Astrocyte (in vitro differentiated cells and primary cell): ENCODE data around the gene SLC16A1. TPM values are rescaled to one million over a fixed set of nuclear protein-coding genes. Genes with fewer than 3 reads are reported as not detected.
"Not testable (repeated sequence)": the region's sequence is repeated elsewhere in the genome, so short reads cannot be mapped to it uniquely, and the experiment has no call there.

Experiments
- DNase-seq: peaks from one replicate; pipeline ENCODE4 v3.0.0-alpha.2; 2010; ENCODE audit warnings: low read depth
- FAIRE-seq: peaks from 2 replicates; lab custom pipeline; 2011; peaks lifted over from hg19 to GRCh38; lab: Jason Lieb, UNC
- H2AFZ ChIP-seq: 2 replicates; pipeline ENCODE4 v1.6.0; 2012; ENCODE audit warnings: low read depth, low read length, inconsistent platforms
- H3K27ac ChIP-seq: 2 replicates; pipeline ENCODE4 v1.5.1; 2011; ENCODE audit warnings: low read depth, low read length, inconsistent platforms
- H3K27me3 ChIP-seq: 2 replicates; pipeline ENCODE4 v1.6.0; 2011; ENCODE audit warnings: low read length, inconsistent platforms; ENCODE audit not compliant: insufficient read depth
- H3K36me3 ChIP-seq: 2 replicates; pipeline ENCODE4 v1.5.1; 2011; ENCODE audit warnings: low read length, inconsistent platforms; ENCODE audit not compliant: insufficient read depth
- H3K4me1 ChIP-seq: 2 replicates; pipeline ENCODE4 v1.5.1; 2011; ENCODE audit warnings: low read length, inconsistent platforms; ENCODE audit not compliant: insufficient read depth
- H3K4me2 ChIP-seq: 2 replicates; pipeline ENCODE4 v1.6.0; 2012; ENCODE audit warnings: low read length, inconsistent platforms
- H3K4me3 ChIP-seq: 2 replicates; pipeline ENCODE4 v1.5.1; 2011; ENCODE audit warnings: low read depth, mild to moderate bottlenecking, low read length, inconsistent platforms; ENCODE audit not compliant: insufficient read depth
- H3K79me2 ChIP-seq: 2 replicates; pipeline ENCODE4 v1.6.0; 2012; ENCODE audit warnings: mild to moderate bottlenecking, low read length, inconsistent platforms; ENCODE audit not compliant: insufficient read depth
- H3K9ac ChIP-seq: 2 replicates; pipeline ENCODE4 v1.6.0; 2012; ENCODE audit warnings: mild to moderate bottlenecking, low read length, inconsistent platforms
- H3K9me3 ChIP-seq: 2 replicates; pipeline ENCODE4 v1.5.1; 2012; ENCODE audit warnings: low read depth, mild to moderate bottlenecking, low read length, inconsistent platforms; ENCODE audit not compliant: insufficient read depth
- H4K20me1 ChIP-seq: 2 replicates; pipeline ENCODE4 v1.6.0; 2012; ENCODE audit warnings: low read length, inconsistent platforms; ENCODE audit not compliant: insufficient read depth
- H3K27ac Mint-ChIP-seq: one replicate; pipeline ENCODE4 v1.8.0; 2021; ENCODE audit warnings: mild to moderate bottlenecking, mixed read lengths; ENCODE audit not compliant: unreplicated experiment
- H3K27me3 Mint-ChIP-seq: one replicate; pipeline ENCODE4 v1.8.0; 2021; ENCODE audit warnings: low read depth, mixed read lengths; ENCODE audit not compliant: unreplicated experiment
- H3K36me3 Mint-ChIP-seq: one replicate; pipeline ENCODE4 v1.8.0; 2021; ENCODE audit warnings: low read depth, mixed read lengths; ENCODE audit not compliant: unreplicated experiment
- H3K4me1 Mint-ChIP-seq: one replicate; pipeline ENCODE4 v1.8.0; 2021; ENCODE audit warnings: low read depth, mixed read lengths; ENCODE audit not compliant: unreplicated experiment
- H3K4me3 Mint-ChIP-seq: one replicate; pipeline ENCODE4 v1.8.0; 2021; ENCODE audit warnings: mild to moderate bottlenecking, moderate library complexity, mixed read lengths; ENCODE audit not compliant: unreplicated experiment
- H3K9me3 Mint-ChIP-seq: one replicate; pipeline ENCODE4 v1.8.0; 2021; ENCODE audit warnings: mild to moderate bottlenecking, mixed read lengths; ENCODE audit not compliant: unreplicated experiment
- CTCF ChIP-seq: IDR thresholded peaks from 2 replicates; pipeline ENCODE4 v1.5.1; 2011; ENCODE audit warnings: low read depth, mild to moderate bottlenecking, inconsistent platforms, low read length, moderate library complexity; ENCODE audit not compliant: insufficient read depth
- EZH2 ChIP-seq: IDR thresholded peaks from 2 replicates; pipeline ENCODE4 v1.6.1; 2012; ENCODE audit warnings: mild to moderate bottlenecking, low read length, inconsistent platforms; ENCODE audit not compliant: insufficient read depth
- total RNA-seq: library from RNA; stranded (reverse); gene quantifications from 2 replicates; pipeline ENCODE4 v1.2.1, GENCODE V29; 2021

SLC16A1 gene
- total RNA-seq, 1 donor from 2014 or later = 153 TPM

DNA sequence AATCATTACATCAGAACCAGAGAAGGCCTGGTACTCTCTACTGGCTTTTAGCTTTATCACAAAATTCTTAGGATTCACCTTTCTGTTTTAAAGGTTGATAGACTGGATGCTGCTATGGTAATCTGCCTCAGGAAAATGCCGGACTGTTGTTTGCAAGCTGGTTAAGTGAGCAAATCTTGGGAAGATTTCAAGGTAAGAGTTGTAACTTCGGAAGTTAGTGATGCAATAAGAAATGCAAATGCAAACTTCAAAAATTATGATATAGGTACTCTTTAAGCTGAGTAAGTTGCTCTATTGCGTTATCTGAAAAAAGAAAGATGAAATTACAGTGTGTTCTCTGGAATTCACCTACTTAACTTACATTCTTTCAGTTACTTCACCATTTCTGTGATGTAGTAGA is 4.4 kb upstream of the SLC16A1 start:
- H2AFZ ChIP-seq = no peak overlapping the region
- H3K4me1 Mint-ChIP-seq = peaks cover 8% of the 10 kb centered on the region
- no peak overlapping the region for H3K9ac ChIP-seq
- H3K36me3 Mint-ChIP-seq = peaks cover 10% of the 10 kb centered on the region
- no peaks in the 10 kb centered on the region for H3K27me3 Mint-ChIP-seq
- no peaks in the 10 kb centered on the region for H3K27me3 ChIP-seq
- no peaks in the 10 kb centered on the region for H3K9me3 ChIP-seq
- TF ChIP-seq EZH2 (no peak), CTCF (no peak)
- no peak overlapping the region for H3K27ac Mint-ChIP-seq
- FAIRE-seq = no peak
- no peak for DNase-seq
- peaks cover 15% of the 10 kb centered on the region for H3K36me3 ChIP-seq
- no peak overlapping the region for H3K4me3 ChIP-seq
- peaks cover 9% of the 10 kb centered on the region for H3K4me1 ChIP-seq
- H3K4me3 Mint-ChIP-seq = no peak overlapping the region
- no peak overlapping the region for H3K27ac ChIP-seq
- H4K20me1 ChIP-seq = peaks cover 16% of the 10 kb centered on the region
- H3K79me2 ChIP-seq = peaks cover 69% of the 10 kb centered on the region
- no peaks in the 10 kb centered on the region for H3K9me3 Mint-ChIP-seq
- H3K4me2 ChIP-seq = no peak overlapping the region

DNA sequence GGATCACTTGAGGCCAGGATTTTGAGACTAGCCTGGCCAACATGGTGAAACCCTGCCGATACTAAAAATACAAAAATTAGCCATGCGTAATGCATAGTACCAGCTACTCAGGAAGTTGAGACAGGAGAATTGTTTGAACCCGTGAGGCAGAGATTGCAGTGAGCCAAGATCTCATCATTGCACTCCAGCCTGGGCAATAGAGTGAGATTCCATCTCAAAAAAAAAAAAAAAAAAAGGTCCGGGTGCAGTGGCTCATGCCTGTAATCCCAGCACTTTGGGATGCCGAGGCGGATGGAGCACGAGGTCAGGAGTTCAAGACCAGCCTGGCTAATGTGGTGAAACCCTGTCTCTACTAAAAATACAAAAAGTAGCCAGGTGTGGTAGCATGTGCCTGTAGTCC is 2.2 kb upstream of the SLC16A1 start:
- peak overlapping the region; percentile 91 for H3K4me3 ChIP-seq
- H3K4me2 ChIP-seq = peak overlapping the region; percentile 99
- peak overlapping the region; percentile 98 for H3K9ac ChIP-seq
- not testable (repeated sequence) for H3K9me3 ChIP-seq, FAIRE-seq, DNase-seq, H3K9me3 Mint-ChIP-seq, H2AFZ ChIP-seq, H3K36me3 Mint-ChIP-seq, H3K27me3 ChIP-seq, H3K27me3 Mint-ChIP-seq
- H3K4me1 ChIP-seq = peaks cover 18% of the 10 kb centered on the region
- H4K20me1 ChIP-seq = peaks cover 30% of the 10 kb centered on the region
- Mint-ChIP-seq H3K4me3 (peak overlapping the region; percentile 98), H3K4me1 (peaks cover 17% of the 10 kb centered on the region), H3K27ac (peak overlapping the region; percentile 93)
- peaks cover 13% of the 10 kb centered on the region for H3K36me3 ChIP-seq
- peak overlapping the region; percentile 22 for H3K27ac ChIP-seq
- H3K79me2 ChIP-seq = peaks cover 85% of the 10 kb centered on the region

GRCh38 chr1:112957133-112957812 is 1.3 kb upstream of the SLC16A1 start:
- Mint-ChIP-seq H3K4me3 (peak overlapping the region; percentile 98), H3K27me3 (no peaks in the 10 kb centered on the region), H3K36me3 (peaks cover 9% of the 10 kb centered on the region), H3K9me3 (no peaks in the 10 kb centered on the region), H3K4me1 (peaks cover 22% of the 10 kb centered on the region), H3K27ac (peak overlapping the region; percentile 93)
- TF ChIP-seq CTCF (no peak), EZH2 (no peak)
- H3K9me3 ChIP-seq = no peaks in the 10 kb centered on the region
- peaks cover 89% of the 10 kb centered on the region for H3K79me2 ChIP-seq
- peak overlapping the region; percentile 99 for H3K4me2 ChIP-seq
- peaks cover 18% of the 10 kb centered on the region for H3K4me1 ChIP-seq
- peak overlapping the region; percentile 97 for H2AFZ ChIP-seq
- H3K27ac ChIP-seq = peak overlapping the region; percentile 94
- H3K4me3 ChIP-seq = peak overlapping the region; percentile 91
- H3K36me3 ChIP-seq = peaks cover 13% of the 10 kb centered on the region
- H4K20me1 ChIP-seq = peaks cover 40% of the 10 kb centered on the region
- FAIRE-seq (no peak), DNase-seq (peak; percentile 89)
- H3K27me3 ChIP-seq = no peaks in the 10 kb centered on the region
- peak overlapping the region; percentile 98 for H3K9ac ChIP-seq
